GM18867 (cell line): ENCODE measurements around the gene PTPN6.

Experiments used
- ATAC-seq: cut with Tn5 transposase; IDR thresholded peaks from one replicate; pipeline ENCODE4 v1.9.1; 2021; ENCODE audit warnings: mild to moderate bottlenecking, moderate library complexity; ENCODE audit not compliant: unreplicated experiment

Gene PTPN6

DNA sequence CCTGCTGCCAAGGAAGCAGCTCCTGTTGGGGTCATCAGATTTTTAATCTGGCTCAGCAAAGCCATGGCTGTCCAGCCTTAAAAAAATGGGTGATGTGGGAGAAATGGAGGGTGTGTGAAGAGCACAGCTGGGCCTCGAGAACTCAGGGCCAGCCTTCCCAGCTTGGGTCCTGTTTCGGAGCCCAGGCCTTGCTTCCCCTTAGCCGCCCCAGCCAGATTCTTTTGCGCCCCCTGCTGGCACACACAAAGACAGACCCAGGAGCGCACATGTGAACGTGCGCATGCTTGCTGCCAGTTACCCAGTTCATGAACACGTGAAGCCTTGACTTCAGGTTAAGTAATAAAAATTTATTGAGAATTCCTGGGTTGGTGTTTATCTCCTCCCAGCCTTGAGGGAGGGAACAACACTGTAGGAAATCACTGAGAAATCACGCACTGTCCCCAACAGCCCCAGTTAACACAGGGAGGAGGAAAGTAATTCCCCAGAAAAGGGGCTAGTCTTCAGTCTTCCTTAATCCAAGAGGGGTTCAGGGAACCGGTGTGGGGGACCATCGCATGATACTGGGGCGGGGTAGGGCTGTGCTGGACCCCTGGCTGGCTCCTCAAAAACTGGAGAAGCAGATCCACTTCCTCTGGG, 14.0 kb downstream of the PTPN6 start:
- peak; percentile 49 for ATAC-seq

DNA sequence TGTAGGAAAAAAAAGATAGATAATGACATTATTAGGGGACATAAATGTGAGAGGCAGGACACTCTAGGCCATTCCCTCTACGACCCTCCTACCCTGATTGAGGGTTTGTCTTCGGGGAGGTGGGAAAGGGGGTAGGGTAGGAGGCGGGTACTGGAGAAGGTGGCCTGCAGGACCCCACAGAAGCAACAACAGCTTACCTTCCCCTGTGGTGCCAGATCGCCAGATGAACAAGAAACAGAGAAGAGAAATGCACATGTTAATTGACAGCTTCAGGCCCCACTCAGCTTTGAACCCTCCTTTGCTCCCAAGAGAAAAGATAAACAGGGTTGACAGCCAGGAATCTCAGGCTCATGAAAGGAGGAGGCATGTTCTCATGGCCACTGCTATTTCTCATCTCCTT, 14.6 kb downstream of the PTPN6 start:
- ATAC-seq, result no peak

DNA sequence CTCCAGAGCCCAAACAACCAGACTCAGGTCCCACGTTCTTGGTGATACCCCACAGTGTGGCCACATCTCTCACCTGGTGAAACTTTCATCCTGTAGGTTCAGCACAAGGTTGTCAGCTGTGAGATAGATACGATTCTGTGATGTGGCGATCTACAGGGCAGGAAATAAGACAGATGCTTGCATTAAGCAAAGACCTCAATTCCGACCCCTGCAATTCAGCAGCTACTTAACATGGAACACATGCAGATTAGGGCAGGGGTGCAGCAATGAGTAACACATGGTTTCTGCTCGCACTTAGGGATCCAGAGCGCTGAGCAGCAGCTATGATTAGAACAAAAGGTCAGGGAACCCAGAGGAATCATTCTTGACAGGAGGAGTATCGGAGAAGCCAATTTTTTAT, 15.2 kb downstream of the PTPN6 start:
- ATAC-seq, result no peak

DNA sequence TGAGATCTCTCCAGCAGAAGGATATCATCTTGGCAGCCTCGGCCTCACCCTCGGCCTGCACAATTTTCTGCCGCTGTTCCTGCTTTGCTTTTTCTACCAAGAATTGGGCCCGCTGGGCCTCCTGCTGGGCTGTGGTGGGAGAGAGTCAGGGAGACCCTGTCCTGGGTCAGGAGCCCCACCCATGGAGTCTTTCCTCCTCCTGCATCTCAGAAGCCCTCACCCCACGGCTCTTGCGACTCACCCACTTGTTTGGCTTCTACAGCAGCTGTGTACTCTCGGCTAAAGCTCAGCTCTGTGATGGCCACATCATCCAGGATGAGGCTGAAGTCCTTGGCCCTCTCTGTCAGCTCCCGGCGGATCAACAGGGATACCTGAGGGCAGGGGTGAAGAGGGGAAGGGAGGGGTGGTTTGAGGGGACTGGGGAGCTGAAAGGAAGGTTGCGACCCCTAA, 16.5 kb downstream of the PTPN6 start:
- no peak for ATAC-seq

DNA sequence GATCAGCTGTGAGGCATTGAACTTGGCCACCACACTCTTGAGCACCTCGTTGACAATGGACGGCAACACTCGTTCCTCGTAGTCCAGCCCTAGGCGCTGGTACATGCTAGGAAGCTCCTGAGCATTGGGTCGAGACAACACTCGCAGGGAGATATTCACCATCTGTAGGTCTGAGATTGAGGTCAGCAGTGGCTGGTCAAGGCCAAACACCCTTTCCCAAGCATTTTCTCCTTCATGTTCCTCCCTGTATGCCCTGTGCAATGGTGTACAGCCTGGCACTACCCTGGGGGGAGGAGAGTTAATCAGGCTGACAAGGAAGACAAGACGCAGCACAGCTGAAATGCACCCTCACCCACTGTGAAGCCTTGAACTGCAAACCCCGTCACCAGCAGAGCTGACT, 17.3 kb downstream of the PTPN6 start:
- ATAC-seq, result no peak

DNA sequence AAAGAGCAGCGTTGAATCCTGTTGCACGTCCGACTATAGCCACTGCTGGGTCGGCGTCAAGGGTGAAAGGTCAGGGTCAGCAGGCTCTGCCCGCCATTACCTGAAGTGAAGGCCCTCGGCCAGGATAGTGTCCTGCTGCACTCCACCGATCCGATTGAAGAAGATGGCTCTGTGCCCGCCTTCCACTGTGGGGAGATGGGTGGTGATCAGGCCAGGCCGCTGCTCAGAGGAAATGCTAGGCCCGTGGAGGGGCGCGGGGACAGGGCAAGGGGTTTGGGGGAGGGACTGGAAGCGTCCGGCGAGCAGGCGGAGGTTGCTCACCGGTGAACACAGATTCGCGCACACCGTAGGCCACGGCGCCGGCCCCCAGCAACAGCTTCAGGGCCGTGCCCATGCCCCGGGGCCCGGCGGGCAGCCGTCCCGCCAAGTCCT, 19.0 kb downstream of the PTPN6 start:
- peak; percentile 6 for ATAC-seq

DNA sequence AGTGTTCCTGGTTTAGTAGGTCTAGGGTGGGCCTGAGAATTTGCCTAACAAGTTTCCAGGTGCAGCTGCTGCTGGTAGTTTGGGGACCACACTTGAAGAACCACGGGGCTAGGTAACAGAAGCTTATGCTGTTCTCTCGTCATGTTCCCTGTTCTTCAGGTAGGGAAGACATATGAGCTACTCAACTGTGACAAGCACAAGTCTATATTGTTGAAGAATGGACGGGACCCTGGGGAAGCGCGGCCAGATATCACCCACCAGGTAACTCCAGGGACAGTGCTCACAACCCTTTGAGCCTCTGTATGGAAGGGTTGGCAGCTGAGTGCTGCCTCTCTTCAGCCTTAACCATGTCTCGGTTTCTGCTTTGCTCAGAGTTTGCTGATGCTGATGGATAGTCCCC, 23.0 kb downstream of the PTPN6 start:
- ATAC-seq, result no peak

DNA sequence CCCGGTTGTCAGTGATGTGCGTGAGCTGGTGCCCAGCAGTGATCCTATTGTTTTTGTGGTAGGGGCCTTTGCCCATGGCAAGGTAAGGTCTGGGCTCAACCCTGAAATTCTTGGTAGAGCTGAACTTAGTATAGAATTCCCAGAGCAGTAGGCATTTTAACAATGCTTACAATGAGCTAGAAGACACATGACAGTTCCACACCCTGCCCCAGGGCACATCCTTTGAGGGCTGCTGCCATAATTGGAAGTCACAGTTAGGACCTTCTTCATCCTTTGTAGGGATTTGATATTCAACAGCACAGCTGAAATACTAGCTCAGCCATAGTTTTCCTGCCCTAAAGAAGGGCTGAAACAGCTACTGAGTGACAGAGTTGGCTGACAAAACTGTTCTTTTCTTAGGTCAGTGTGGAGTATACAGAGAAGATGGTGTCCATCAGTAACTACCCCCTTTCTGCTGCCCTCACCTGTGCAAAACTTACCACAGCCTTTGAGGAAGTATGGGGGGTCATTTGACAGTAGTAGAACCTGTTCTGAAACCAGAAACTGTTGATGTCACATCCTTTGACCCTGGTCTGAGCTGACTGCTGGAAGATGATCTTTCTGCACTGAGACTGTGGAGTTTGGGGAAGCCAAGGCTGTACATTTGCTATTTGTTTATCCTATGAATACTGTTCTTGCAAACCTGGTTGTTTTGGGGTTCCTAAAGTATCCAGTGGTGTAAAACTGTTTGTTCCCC, 24.3 kb downstream of the PTPN6 start:
- no peak for ATAC-seq

DNA sequence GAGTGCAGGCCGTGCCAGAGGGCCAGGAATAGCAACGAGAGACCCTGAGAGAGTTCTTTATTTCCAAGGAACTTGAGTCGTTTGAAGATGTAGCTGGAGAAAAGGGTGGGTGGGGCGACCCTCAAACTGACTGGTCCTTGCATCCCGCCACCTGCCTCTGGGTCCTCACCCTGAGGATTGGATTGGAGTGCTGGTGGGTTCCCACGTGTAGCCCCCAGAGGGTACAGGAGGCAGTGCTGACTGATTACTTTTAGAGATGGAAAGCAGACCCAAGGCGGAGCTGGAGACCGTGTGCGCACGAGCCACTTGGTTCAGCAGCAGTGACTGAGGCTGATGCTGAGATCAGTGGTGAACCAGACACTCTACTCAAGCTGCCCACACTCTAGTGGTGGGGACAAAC, 26.5 kb downstream of the PTPN6 start:
- no peak for ATAC-seq

DNA sequence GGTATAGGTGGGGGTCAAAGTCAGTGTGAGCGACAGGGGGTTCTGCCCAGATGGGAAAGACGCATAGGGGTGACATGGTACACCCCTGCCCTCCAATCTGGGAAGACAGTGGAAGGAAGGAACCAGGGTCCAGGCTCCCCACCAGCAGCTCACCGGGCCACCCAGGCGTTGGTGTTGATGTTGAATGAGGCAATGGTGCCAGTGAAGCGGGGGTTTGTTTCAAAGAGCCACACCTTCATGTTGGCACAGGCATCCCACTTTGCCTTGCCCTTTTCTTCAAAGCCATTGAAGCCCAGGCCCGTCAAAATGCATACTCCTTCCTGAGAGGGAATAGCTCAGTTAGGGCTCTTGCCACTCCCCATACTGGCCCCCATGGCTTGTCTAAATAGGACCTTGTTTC, 27.0 kb downstream of the PTPN6 start:
- no peak for ATAC-seq

DNA sequence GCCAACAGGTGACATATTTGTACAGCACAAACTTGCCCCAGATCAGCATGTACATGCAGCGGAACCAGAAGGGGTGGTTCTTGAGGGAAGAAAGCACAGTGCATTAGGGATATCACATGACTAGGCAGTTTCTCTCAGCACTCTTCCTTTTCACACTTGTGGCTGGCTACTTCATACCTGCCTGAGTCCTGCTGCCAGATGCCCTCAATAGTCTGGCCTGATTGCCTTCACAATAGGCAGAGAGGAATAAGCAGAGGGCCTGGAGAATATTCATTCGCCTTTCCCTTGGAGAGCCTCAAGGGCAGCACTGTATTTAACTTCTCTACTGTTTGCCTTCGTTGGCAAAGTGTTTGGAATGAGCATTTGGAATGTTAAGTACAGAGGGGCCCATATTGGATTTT, 27.5 kb downstream of the PTPN6 start:
- no peak for ATAC-seq

DNA sequence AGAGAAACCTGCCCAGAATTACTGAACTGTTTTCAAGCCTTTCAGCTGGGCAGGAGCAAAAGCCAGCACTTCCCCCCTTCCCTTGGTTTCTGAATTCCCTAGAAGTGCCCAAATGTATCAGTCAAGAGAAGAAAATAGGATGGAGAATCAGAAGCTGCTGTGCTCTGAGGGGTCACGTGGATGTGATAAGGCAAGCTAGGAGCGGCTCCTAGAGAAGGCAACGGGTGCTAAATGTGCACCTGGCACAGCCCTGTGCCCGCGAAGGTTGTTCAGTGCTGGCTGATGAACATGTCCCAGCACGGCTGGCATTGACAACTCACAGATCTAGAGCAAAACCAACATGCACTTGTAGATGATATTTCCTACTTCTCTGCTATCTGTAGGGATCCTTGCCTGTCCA, 27.9 kb downstream of the PTPN6 start:
- ATAC-seq, result no peak

DNA sequence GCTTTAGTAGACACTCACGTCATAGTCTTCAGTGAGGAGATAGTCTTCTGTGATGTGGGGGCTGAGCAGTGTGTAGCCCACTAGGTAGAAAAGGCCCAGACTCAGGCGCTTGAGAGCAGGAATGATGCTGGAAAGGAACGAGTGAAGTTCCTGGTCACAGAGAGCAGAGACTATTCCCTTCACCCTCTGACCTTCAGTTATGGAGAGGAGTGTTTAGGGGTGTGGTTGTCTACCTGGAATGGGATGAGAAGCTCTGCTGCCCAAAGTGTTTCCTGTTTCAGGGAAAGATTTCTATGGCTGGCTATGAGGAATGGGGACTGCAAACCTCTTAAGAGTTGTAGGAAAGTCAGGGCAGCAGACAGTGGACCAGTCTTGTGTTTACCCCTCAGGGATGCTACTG, 28.3 kb downstream of the PTPN6 start:
- ATAC-seq, result no peak

DNA sequence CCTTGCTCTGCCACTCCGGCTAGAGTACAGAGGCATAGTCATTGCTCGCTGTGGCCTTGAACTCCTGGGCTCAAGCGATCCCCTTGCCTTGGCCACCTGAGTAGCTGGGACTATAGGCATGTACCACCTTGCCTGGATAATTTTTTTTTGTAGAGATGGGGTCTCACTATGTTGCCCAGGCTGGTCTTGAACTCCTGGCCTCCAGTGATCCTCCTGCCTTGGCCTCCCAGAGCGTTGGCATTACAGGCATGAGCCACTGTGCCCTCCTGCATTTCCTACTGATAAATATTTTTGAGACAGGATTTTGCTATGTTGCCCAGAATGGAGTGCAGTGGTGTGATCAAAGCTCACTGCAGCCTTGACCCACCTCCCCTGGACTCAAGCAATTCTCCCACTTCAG, 28.9 kb downstream of the PTPN6 start:
- ATAC-seq, result no peak

DNA sequence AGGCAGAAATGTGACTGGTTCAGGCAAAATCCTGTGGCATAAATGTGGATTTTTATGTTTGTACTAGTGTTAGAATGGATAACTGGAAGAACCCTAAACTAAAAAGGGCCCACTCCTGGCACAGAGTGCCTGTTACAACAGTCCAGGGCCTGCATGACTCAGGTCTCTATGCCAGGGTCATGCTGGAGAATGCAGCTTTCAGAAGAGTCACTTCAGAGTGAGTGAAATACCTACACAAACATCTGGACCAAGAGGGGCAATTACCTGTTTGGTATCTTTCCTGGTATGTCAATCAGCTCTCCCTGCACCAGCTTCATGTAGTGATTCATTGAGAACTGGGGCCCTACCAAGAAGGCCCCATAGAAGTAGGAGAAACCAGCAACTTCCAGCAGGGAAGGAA, 29.6 kb downstream of the PTPN6 start:
- no peak for ATAC-seq

DNA sequence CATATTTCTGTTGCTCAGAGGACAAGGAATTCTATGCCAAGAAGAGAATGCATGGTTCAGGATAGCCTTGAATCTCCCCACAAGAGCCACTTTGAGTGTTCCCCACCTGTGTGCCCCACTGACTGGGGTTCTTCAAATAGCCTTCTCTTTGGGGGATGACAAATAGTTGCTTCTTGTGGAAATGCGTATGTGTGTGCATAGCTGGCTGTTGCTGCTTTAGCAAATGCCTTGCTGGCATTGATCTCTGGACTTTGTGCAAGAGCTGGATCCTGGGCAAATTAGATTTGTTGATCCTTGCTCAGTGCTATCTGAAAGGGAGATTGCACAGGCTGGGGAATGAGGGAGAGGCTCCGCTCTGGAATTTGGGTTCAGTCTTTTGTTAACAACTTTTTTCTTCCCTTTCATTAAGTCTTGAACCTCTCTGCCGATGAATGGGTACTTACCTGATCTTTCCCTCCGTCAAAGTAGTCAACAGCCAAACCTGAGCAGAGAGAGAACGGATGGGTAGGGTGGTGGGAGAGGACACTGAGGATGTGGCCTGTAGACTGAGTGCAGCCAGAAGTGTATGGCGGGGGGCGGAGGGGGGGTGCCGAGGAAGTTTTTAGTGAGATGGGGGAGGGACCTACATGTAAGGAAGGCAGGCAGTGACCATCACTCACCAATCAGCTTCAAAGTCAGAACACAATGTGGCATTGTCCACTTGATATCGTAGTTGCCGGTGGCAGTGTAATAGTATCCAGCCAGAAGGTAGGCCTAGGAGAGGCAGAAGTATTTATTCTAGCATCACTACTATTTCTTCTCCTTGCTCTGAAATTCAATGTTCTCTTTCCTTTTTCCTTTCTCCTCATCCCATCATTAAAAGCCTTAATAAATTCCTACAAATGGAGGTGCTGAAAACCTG, 30.2 kb downstream of the PTPN6 start:
- ATAC-seq, result no peak

DNA sequence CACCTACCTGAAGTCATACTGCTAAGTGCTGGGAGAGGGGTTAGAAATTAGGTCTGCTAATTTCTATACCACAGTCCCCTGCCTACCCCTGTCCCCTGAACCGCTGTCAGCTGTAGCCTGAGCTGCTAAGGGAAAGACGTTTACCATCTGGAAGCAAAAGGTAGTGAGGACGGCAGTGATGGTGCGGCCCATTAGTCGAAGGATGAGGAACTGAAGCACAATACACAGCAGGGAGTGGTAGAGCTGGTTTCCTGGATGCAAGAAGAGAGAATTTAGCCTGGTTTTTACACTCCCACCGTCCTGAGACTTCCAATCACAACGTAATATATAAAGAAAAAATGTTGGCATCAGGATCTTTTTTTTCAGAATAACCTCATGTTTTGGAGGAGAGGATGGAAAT, 31.4 kb downstream of the PTPN6 start:
- no peak for ATAC-seq

DNA sequence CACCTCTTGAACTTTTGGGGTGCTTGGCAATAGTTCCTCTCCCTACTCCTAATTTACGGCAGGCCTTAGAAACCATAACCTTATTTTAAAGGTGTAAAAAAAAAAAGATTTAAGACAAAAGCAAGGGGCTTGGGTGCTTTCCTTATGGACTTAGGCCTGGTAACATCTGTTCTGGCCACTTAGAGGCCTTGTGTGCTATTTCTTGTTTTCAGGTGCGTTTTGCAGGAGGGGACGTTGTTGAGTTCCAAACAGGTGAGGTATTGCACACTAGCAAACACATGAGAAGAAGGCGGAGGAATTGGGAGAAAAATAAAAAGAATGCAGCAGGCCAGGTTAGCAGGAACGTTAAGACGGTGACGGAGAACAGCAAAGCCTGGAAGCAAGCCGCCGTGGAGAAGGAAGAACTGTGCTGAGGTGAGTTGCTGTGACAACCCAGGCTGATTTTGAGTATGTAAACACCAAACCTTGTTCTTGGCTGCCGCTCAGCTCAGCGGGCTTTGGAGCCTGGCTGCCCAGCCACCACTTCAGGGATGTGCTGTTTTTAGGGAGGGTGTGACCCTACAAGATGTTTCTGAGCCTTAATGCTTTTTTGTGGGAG, 36.9 kb downstream of the PTPN6 start:
- ATAC-seq, result no peak

DNA sequence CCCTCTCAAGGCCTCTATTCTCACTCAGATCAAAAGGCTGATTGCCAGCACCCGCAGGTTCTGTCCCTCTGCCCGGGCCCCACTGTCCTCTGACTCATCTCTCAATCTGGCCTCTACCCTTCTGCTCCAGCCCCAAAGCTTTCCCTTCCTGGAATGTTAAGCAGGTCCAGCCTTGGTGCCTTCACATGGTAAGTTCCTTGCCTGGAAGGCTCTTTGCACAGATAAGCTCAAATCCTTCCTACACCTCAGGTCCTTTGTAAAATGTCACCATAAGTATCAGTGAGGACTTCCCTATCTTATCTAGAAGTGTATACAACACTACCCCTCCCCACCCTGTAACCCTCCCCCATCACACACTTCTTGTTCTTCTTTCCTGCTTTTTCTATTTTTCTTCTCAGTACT, 44.9 kb downstream of the PTPN6 start:
- no peak for ATAC-seq

DNA sequence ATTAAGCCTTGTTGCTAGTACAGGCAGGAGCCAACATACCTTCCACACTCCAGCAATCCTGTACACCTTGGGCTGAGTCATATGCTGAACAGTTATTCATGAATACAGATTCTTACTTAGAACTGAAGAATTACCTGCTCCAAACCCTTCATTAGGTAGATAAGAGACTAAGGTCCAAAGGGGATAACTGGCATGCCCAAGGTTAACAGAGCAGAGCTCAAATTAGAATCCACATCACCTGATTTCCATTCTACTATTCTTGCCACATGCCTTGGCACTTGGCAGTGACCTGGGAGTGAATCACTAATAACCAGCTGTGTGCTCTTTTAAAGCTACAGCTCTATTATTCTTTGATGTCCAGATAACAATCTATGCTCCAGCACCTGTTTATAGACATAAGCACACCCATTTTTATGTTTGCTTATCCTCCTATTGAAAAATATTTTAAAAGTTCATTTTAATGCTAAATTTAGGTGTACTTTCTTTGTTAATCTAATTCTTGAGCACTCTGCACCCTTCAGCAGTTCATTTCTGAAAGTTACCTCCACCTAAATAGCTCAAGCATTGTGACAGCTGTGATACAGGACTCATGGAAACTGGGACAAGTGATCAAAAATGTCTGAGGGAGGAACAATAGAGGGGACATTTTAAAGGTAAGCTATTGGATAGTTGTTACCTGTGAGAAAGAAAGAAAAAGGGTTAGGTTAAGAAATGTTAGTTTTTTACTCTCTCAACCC, 47.7 kb downstream of the PTPN6 start:
- no peak for ATAC-seq
